ENCODE measurements around the gene SLX4IP.

GRCh38 chr20:10510216-10510615, 75.1 kb downstream of the SLX4IP start:
- TF ChIP-seq CTCF (IDR thresholded peaks at IDR 0.05) (no peak), POLR2A (IDR thresholded peaks at IDR 0.05) (no peak)

All from esophagus squamous epithelium (tissue), 4 donors.